SK-N-MC (cell line): ENCODE results near the gene CXCL10.

Experiments used
- EZH2 ChIP-seq: fragments of 200-600 bp; sonication (generic); IDR thresholded peaks from one replicate; pipeline ENCODE4 v1.6.1; 2017; ENCODE audit warnings: antibody characterized with exemption
- POLR2AphosphoS5 ChIP-seq: IDR thresholded peaks from 2 replicates; pipeline ENCODE4 v1.6.1; 2012; ENCODE audit warnings: mild to moderate bottlenecking, low read depth, low read length, borderline replicate concordance

GRCh38 chr4:76053730-76054129 lies 30.4 kb upstream of the CXCL10 start:
- TF ChIP-seq POLR2AphosphoS5 (no peak), EZH2 (no peak)
